DOHH2 (cell line): ENCODE results near the gene TEX48.

Experiments
- H3F3A ChIP-seq: fragments of 200-600 bp; sonication (generic), shearing (Covaris generic); 2 replicates; pipeline ENCODE4 v1.6.0; 2016; ENCODE audit warnings: antibody characterized with exemption, mild to moderate bottlenecking; ENCODE audit not compliant: control insufficient read depth, insufficient read depth
- H3K27ac ChIP-seq: fragments of 200-600 bp; sonication (generic); 2 replicates; pipeline ENCODE4 v1.5.1; 2014; ENCODE audit warnings: low read depth, mild to moderate bottlenecking, low read length, moderate library complexity
- H3K27me3 ChIP-seq: fragments of 200-600 bp; sonication (generic); 2 replicates; pipeline ENCODE4 v1.6.1; 2014; ENCODE audit warnings: mild to moderate bottlenecking, low read length, mixed read lengths; ENCODE audit not compliant: control insufficient read depth
- H3K36me3 ChIP-seq: fragments of 200-600 bp; sonication (generic); 2 replicates; pipeline ENCODE4 v1.6.1; 2014; ENCODE audit warnings: mild to moderate bottlenecking, low read length, moderate library complexity, mixed read lengths; ENCODE audit not compliant: control insufficient read depth
- H3K4me1 ChIP-seq: fragments of 200-600 bp; sonication (generic); 2 replicates; pipeline ENCODE4 v1.6.1; 2014; ENCODE audit warnings: mild to moderate bottlenecking, low read length, mixed read lengths; ENCODE audit not compliant: control insufficient read depth
- H3K4me2 ChIP-seq: fragments of 200-600 bp; sonication (generic); 2 replicates; pipeline ENCODE4 v1.6.0; 2014; ENCODE audit warnings: mild to moderate bottlenecking, low read length, moderate library complexity
- H3K4me3 ChIP-seq: fragments of 200-600 bp; sonication (generic); 2 replicates; pipeline ENCODE4 v1.5.1; 2014; ENCODE audit warnings: mild to moderate bottlenecking, low read length, mixed read lengths
- H3K79me2 ChIP-seq: fragments of 200-600 bp; sonication (generic); 2 replicates; pipeline ENCODE4 v1.6.1; 2014; ENCODE audit warnings: mild to moderate bottlenecking, low read length, mixed read lengths; ENCODE audit not compliant: control insufficient read depth
- H3K9me2 ChIP-seq: fragments of 200-600 bp; sonication (generic); replicated peaks from 2 replicates; pipeline ENCODE4 v1.6.1; 2014; ENCODE audit warnings: mild to moderate bottlenecking, low read length, mixed read lengths; ENCODE audit not compliant: control insufficient read depth
- H3K9me3 ChIP-seq: fragments of 200-600 bp; sonication (generic); 2 replicates; pipeline ENCODE4 v1.6.1; 2014; ENCODE audit warnings: antibody characterized with exemption, low read length, mixed read lengths; ENCODE audit not compliant: control insufficient read depth, insufficient read depth
- H4K20me1 ChIP-seq: fragments of 200-600 bp; sonication (generic); 2 replicates; pipeline ENCODE4 v1.6.0; 2014; ENCODE audit warnings: low read depth, mild to moderate bottlenecking, antibody characterized with exemption, low read length, moderate library complexity; ENCODE audit not compliant: control insufficient read depth, insufficient read depth
- CTCF ChIP-seq: fragments of 200-600 bp; sonication (generic); IDR thresholded peaks from one replicate; pipeline ENCODE4 v1.5.1; 2014; ENCODE audit warnings: antibody characterized with exemption, mild to moderate bottlenecking, low read depth, low read length; ENCODE audit not compliant: poor library complexity, severe bottlenecking
- EZH2phosphoT487 ChIP-seq: fragments of 200-600 bp; sonication (generic); IDR thresholded peaks from 2 replicates; pipeline ENCODE4 v1.6.1; 2017; ENCODE audit warnings: borderline replicate concordance, mild to moderate bottlenecking, antibody characterized with exemption, low read length, moderate library complexity, mixed read lengths

TEX48 gene

GRCh38 chr9:114693248-114693855, 11.4 kb upstream of the TEX48 start:
- H3K4me3 ChIP-seq = no peak overlapping the region
- no peak for TF ChIP-seq EZH2phosphoT487
- no peak for TF ChIP-seq CTCF
- no peaks in the 10 kb centered on the region for H4K20me1 ChIP-seq
- no peaks in the 10 kb centered on the region for H3K79me2 ChIP-seq
- no peak overlapping the region for H3K4me2 ChIP-seq
- no peaks in the 10 kb centered on the region for H3K4me1 ChIP-seq
- no peak overlapping the region for H3K27ac ChIP-seq
- H3K9me3 ChIP-seq = no peaks in the 10 kb centered on the region
- H3K36me3 ChIP-seq = no peaks in the 10 kb centered on the region
- H3K9me2 ChIP-seq = no peaks in the 10 kb centered on the region
- H3K27me3 ChIP-seq = peaks cover 35% of the 10 kb centered on the region
- no peaks in the 10 kb centered on the region for H3F3A ChIP-seq

- H3K4me2 ChIP-seq = no peak overlapping the region
These were observed 9.9 kb upstream of the TEX48 start for GRCh38 chr9:114691956-114692295.

GRCh38 chr9:114691046-114691955, 9.3 kb upstream of the TEX48 start:
- no peaks in the 10 kb centered on the region for H3F3A ChIP-seq
- H3K27ac ChIP-seq = no peak overlapping the region
- no peak overlapping the region for H3K4me3 ChIP-seq
- no peaks in the 10 kb centered on the region for H3K4me1 ChIP-seq
- H3K9me3 ChIP-seq = no peaks in the 10 kb centered on the region
- no peaks in the 10 kb centered on the region for H3K79me2 ChIP-seq
- no peaks in the 10 kb centered on the region for H3K36me3 ChIP-seq
- no peaks in the 10 kb centered on the region for H3K9me2 ChIP-seq
- H3K4me2 ChIP-seq = no peak overlapping the region
- no peaks in the 10 kb centered on the region for H4K20me1 ChIP-seq
- no peak for TF ChIP-seq CTCF
- no peak for TF ChIP-seq EZH2phosphoT487
- peaks cover 35% of the 10 kb centered on the region for H3K27me3 ChIP-seq

More at GRCh38 chr9:114691956-114692295, 9.9 kb upstream of the TEX48 start:
- H3K27me3 ChIP-seq = peaks cover 35% of the 10 kb centered on the region
- TF ChIP-seq CTCF = no peak
- TF ChIP-seq EZH2phosphoT487 = no peak
- no peaks in the 10 kb centered on the region for H3K36me3 ChIP-seq
- H4K20me1 ChIP-seq = no peaks in the 10 kb centered on the region
- no peaks in the 10 kb centered on the region for H3K4me1 ChIP-seq
- no peaks in the 10 kb centered on the region for H3K9me3 ChIP-seq
- no peak overlapping the region for H3K4me3 ChIP-seq
- no peaks in the 10 kb centered on the region for H3F3A ChIP-seq
- H3K9me2 ChIP-seq = no peaks in the 10 kb centered on the region
- no peak overlapping the region for H3K27ac ChIP-seq
- no peaks in the 10 kb centered on the region for H3K79me2 ChIP-seq
